PC-3 (cell line): ENCODE data around the gene PTPRD.

Experiments used
- EZH2 ChIP-seq: fragments of 300-600 bp; sonication (generic); IDR thresholded peaks from one replicate; pipeline ENCODE4 v1.6.1; 2017; ENCODE audit warnings: antibody characterized with exemption, mild to moderate bottlenecking, low read length; ENCODE audit not compliant: unreplicated experiment
- EZH2phosphoT487 ChIP-seq: fragments of 300-600 bp; sonication (generic); IDR thresholded peaks from 2 replicates; pipeline ENCODE4 v1.6.1; 2018; ENCODE audit warnings: mild to moderate bottlenecking, antibody characterized with exemption, low read length, borderline replicate concordance

- TF ChIP-seq EZH2phosphoT487 (no peak), EZH2 (no peak)
Observed at GRCh38 chr9:8401961-8402705, 2210.7 kb downstream of the PTPRD start.
